Non-pigmented ciliary epithelial cell (primary cell): ENCODE data around the gene SEC31B.

Experiments
- DNase-seq: peaks from one replicate; pipeline ENCODE4 v3.0.0-alpha.2; 2010; ENCODE audit warnings: low read depth

Gene SEC31B

GRCh38 chr10:100529475-100530298 lies 10.0 kb upstream of the SEC31B start, which contains the start of gene NDUFB8:
TSS of gene NDUFB8 (minus strand) at chr10:100529871. CDS start at chr10:100529851, 20 bp downstream.
- DNase-seq = no peak

GRCh38 chr10:100528921-100529474 lies 9.3 kb upstream of the SEC31B start:
- no peak for DNase-seq

- no peak for DNase-seq
Measured at GRCh38 chr10:100528123-100528886, 8.6 kb upstream of the SEC31B start.

- DNase-seq = no peak
Measured at GRCh38 chr10:100524638-100525037, 5.0 kb upstream of the SEC31B start.

- no peak for DNase-seq
Measured at GRCh38 chr10:100524206-100524605, 4.5 kb upstream of the SEC31B start.

GRCh38 chr10:100522945-100523344 lies 3.3 kb upstream of the SEC31B start:
- DNase-seq = no peak

DNA sequence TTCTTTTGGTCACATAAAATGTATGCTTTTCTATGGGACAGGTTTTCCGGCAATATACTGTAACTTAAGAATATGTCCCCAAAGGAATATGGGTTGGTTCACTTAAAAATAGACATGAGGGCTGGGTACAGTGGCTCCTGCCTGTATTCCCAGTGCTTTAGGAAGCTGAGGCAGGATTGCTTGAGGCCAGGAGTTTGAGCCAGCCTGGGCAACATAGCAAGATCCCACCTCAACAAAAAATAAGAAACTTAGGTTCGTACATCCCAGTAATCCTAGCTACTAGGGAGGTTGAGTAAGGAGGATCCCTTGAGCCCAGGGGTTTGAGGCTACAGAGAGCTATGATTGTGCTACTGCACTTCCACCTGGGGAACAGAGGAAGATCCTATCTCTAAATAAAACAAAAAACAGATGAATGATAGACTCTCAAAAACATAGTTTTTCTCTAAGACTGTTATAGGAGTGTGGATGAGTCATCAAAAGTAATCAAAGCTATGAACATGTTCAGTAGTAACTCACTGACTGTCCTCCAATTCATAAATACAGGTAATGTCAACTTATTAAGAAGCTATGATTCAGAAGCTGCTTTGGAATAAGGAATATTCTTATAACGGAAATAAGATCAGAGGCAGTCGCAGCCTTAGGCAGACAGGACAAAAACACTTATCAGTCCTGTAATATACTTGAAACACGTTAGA lies 2.6 kb upstream of the SEC31B start:
- no peak for DNase-seq

- DNase-seq = peak; percentile 42
Measured at GRCh38 chr10:100520811-100521210, 1.1 kb upstream of the SEC31B start.

- DNase-seq = no peak
Measured at GRCh38 chr10:100518761-100519241, 860 bp downstream of the SEC31B start.

DNA sequence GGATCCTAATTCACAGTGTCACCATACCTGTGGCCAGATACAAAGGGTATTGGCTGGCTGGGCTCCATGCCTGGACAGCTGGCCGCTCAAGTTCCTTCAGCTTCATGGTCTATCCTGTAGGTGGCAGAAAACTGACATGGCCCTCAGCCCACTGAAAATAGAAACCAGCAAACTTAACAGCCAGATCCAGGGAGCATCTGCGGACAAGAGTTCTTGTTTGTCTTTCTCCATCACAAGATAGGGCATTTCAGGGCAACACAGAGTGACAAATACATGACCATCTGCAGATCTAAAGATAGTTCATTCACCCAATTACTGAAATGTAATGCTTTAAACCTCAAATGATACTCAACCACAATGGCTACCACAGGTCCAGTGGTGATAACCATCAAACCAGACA lies 2.8 kb downstream of the SEC31B start:
- DNase-seq = no peak

DNA sequence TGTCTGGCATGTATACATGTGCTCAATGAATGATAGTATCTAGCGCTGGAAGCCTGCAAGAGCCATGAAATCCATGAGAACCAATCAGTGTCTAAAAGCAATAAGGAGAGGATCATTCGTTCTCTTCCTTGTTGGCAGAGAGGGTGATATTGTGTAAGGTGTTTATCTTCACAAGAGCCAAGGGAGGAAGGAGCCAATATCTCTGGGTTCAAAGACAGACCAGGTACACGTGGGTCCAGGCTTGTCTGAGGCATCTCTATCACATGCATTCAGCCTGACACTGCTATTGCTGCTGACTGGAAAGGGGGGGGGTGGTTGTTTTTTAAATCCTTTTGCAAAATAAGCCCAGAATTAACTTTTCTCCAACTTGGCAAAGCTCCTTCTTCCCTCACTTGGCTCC lies 4.0 kb downstream of the SEC31B start:
- no peak for DNase-seq

GRCh38 chr10:100510533-100511308 lies 8.9 kb downstream of the SEC31B start:
- DNase-seq = no peak

- DNase-seq = no peak
Measured at GRCh38 chr10:100509241-100509840, 10.3 kb downstream of the SEC31B start.

DNA sequence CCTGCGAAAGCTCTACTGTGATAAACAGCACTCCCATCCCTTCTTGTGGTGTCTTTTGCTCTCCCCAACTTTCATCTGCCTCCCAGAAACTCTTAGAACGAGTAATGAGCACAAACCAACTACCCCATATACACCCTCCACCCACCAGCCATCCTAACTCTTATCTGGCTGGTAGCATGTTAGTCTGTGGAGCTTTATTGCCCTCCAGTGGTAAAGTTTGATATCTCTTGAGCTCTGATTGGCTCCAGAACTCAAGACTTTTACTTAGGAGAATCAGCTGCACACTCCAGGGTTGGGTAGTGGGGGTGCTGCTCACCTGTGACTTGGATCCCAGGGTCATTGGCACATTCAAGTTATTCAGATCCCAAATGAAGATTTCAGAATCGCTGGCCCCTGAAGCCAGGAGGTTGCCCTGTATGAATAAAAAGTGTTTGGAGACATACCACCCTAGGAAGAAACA lies 10.9 kb downstream of the SEC31B start:
- DNase-seq = no peak

- DNase-seq = no peak
Measured at GRCh38 chr10:100508266-100508665, 11.4 kb downstream of the SEC31B start.

- no peak for DNase-seq
Measured at GRCh38 chr10:100507357-100507732, 12.3 kb downstream of the SEC31B start.

DNA sequence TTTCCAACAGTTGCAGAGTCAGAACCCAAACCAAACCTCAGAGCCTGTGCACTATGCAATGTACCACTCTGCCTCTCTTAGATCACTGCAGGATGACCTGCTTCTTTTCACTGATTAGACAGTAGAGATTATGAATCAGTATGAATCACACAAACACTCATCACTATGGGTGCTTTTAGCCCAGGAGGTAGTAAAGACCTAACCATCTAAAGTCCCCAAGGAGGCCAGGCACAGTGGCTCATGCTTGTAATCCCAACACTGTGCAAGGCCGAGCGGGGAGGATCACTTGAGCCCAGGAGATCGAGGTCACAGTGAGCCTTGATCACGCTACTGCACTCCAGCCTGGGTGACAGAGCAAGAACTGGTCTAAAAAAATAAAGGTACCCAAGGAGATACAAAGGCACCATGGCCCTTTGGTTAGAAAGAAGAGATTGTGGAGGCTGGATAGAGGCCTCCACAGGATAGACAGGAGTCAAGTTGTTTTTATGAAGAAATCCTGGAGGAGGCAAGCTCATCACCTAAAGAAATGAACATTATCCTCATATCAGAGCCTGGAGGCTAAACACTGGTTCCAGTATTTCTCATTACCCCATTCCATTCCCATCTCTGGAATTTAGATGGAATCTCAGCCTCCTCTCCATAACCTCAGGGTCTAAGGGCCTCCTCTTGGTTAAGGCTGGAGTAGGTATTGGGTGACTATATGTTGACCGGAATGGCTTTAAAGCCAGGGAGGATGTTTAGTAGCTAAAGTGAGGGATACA lies 12.9 kb downstream of the SEC31B start:
- DNase-seq = no peak

DNA sequence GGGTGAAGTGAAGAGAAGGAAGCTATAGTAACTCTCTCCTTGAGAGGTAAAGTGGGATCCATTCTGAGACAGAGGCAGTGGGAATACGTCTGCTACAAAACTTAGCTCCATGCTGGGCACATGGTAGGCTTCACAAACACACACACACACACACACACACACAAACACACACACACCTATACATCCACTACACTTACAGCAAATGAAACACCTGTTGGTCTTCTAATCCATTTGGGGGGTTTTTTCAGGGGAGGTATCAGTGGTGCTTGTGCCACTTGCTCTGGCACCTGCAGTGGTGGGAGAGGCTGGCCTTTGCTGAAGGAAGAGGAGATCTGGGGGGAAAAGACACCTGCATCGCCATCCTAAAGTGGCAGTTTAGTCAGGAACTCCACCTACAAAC lies 14.5 kb downstream of the SEC31B start:
- DNase-seq = no peak

GRCh38 chr10:100504096-100504495 lies 15.6 kb downstream of the SEC31B start:
- no peak for DNase-seq

GRCh38 chr10:100502926-100503494 lies 16.7 kb downstream of the SEC31B start:
- no peak for DNase-seq
